GM21515 (cell line): ENCODE data around the gene RIMS1.

Source experiments
- ATAC-seq: cut with Tn5 transposase; IDR thresholded peaks from one replicate; pipeline ENCODE4 v1.9.1; 2021; ENCODE audit not compliant: unreplicated experiment

Gene RIMS1

GRCh38 chr6:72218125-72218524 lies 331.8 kb downstream of the RIMS1 start:
- ATAC-seq = peak; percentile 94

DNA sequence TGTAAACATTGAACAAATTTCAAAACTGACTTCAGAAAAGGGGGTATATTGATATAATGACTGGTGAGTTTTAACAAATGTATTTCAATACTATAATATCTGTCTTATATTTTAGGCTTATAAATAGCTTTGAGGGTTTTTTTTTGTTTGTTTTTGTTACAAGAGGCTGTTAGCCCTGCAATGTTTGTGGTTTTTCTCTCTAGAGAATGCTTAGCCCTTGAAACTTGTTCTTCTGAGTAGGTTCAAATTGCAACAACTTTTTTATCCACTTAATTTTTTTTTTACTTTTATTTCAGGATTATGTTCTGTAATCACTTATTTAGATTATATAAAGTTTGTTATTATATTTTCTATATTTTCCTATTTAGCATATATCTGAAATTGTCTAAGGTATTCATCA lies 333.2 kb downstream of the RIMS1 start:
- no peak for ATAC-seq

DNA sequence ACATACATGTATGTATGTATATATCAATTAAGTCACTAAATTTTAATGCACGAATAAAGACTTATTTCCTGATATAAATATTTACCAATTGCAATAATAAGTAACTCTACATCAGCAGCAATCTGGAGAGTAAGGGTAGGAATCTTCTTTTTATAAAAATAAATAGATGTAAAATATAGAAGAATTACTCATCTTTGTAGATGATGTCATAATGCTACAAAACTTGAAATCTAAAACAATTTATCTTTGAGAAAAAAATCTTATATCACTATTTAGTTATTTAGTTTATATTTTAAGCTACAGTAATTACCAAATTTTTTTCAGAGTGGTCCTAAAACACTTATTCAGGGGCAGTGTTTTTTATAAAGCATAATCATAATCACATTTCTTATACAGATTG lies 351.7 kb downstream of the RIMS1 start:
- no peak for ATAC-seq

GRCh38 chr6:72238900-72239299 lies 352.6 kb downstream of the RIMS1 start:
- no peak for ATAC-seq

- no peak for ATAC-seq
Observed at GRCh38 chr6:72245565-72245964, 359.2 kb downstream of the RIMS1 start.

- no peak for ATAC-seq
Observed at GRCh38 chr6:72246926-72247325, 360.6 kb downstream of the RIMS1 start.

DNA sequence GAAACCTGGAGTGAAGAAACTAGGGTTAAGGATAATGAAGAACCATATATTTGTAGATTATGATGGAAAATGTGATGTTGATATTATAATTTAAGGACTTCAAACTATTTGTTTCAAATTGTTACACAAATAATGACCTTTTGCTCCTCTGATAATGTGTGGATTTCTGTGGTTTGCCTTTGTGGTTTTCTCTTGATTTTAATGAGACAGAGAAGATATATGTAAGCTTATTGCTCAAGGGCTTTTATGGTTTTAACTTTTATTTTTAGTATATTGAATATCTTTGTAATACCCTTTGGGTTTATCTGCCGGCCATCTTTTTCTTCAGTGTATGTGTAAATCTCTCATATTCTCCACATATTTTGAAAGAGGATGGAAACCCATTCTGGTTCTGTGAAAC lies 362.3 kb downstream of the RIMS1 start:
- ATAC-seq = no peak

DNA sequence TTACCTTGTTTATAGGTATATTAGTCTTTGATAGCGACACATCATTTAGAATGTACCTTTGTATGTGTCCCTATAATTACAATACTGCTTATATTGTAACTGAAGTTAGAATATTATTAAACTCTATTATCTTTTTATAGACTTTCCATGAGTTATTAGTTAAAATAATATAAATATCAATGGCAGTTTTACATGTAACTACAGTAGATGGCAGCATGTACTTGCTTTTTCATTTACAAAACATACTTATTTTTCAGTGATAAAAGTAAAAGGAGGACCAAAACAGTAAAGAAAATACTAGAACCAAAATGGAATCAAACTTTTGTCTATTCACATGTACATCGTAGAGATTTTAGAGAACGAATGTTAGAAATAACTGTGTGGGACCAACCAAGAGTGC lies 364.3 kb downstream of the RIMS1 start:
- ATAC-seq = no peak

GRCh38 chr6:72260489-72260888 lies 374.1 kb downstream of the RIMS1 start:
- ATAC-seq = no peak

GRCh38 chr6:72261554-72261953 lies 375.2 kb downstream of the RIMS1 start:
- ATAC-seq = no peak

DNA sequence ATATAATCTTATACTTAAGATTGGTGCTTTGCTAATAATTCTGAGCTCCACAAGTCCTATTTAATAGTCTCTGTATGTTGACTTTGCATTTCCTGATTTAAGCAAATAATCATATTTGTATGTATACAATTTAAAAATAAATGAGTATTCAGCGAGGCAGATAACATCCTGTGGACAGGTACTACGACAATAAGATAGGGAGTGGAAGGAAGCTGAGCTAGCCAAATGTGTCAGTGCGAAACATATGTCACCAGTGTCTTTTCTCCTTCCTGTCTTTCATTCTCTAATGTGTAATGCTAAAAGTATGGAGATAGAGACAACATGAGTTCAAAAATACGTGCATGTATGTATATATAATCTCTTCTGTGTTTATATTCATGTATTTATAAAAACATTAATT lies 375.9 kb downstream of the RIMS1 start:
- no peak for ATAC-seq

- ATAC-seq = no peak
Observed at GRCh38 chr6:72267470-72267869, 381.1 kb downstream of the RIMS1 start.

GRCh38 chr6:72271531-72271930 lies 385.2 kb downstream of the RIMS1 start:
- ATAC-seq = no peak

DNA sequence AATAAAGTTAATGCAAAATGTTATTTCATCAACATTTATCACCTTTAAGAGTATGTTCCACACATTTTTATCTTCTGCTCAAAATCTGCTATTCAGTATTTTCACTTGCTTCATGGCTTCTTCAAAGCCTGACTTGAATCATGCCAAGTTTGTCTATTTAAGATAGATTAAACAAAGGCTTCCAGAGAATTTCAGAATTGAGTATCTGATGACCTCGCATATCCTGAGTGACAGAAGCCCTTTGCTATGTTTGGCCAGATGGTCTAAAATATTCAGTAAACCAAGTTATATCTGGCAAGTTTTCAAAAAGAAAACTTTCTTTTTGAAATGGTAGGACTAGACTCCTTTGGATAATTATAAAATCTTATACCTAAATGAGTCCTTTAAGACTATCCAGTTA lies 386.6 kb downstream of the RIMS1 start:
- ATAC-seq = no peak

- ATAC-seq = no peak
Observed at GRCh38 chr6:72275888-72276287, 389.5 kb downstream of the RIMS1 start.

- no peak for ATAC-seq
Observed at GRCh38 chr6:72282201-72282600, 395.9 kb downstream of the RIMS1 start.

GRCh38 chr6:72283571-72283970 lies 397.2 kb downstream of the RIMS1 start:
- no peak for ATAC-seq

- ATAC-seq = no peak
Observed at GRCh38 chr6:72286911-72287311, 400.6 kb downstream of the RIMS1 start.

DNA sequence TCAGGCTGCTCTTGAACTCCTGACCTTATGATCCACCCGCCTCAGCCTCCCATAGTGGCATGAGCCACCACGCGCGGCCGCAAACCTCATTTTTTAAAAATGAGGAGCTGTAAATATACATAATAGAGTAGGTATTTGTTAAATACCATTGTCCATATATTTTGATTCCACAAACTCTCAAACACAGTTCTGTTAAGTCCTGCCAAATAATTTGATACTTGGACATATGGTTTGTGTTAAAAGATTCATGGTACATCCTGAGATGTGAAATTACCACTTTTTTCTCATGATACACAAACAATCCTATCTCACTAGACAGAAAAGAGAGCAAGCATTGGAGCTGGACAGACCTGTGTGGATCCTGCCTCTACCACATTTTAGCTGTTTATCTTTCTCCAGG lies 401.5 kb downstream of the RIMS1 start:
- ATAC-seq = no peak

- ATAC-seq = no peak
Observed at GRCh38 chr6:72288592-72288991, 402.2 kb downstream of the RIMS1 start.

- ATAC-seq = no peak
Observed at GRCh38 chr6:72290620-72291019, 404.3 kb downstream of the RIMS1 start.

- ATAC-seq = no peak
Observed at GRCh38 chr6:72296375-72296774, 410.0 kb downstream of the RIMS1 start.

DNA sequence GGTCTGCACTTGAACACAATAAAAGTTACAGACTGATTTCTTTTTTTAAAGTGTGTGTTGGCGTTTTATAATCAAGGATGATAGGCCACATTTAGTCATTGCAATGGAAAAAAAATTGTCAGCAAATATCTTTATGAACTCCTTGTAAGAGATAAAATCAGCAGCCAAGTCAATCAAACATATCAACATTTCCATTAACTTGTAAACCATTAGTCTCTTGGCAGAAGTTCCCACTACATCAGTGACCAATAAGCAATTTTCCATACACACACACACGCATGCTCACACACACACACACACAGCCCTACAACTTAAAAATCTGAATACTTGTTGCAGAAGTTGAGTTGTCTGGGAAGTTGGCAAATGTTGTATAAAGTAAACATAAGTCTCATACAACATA lies 419.6 kb downstream of the RIMS1 start:
- no peak for ATAC-seq
